Breast epithelium (tissue), 4 donors: ENCODE measurements around the gene EPN2. TPM values are rescaled to one million over a fixed set of nuclear protein-coding genes. Genes with fewer than 3 reads are reported as not detected.
"Not testable (repeated sequence)": the region's sequence is repeated elsewhere in the genome, so short reads cannot be mapped to it uniquely, and the experiment has no call there.

Experiments
- DNase-seq, 2 donors: peaks; one replicate each; pipeline ENCODE4 v3.0.0-alpha.2; 2019; ENCODE audit warnings: low spot score in 2 of 2
- H3K27ac ChIP-seq, 2 donors: fragments of 200-600 bp; sonication (generic) in 1 of 2; one replicate each; pipeline ENCODE4 v1.5.1; 2016 to 2019; ENCODE audit warnings: mild to moderate bottlenecking in 1 of 2
- H3K27me3 ChIP-seq, 2 donors: fragments of 200-600 bp; sonication (generic) in 1 of 2; one replicate each; pipeline versions ENCODE4 v1.5.1 to v1.6.0; 2017 to 2019; ENCODE audit warnings: control low read depth in 1 of 2, mild to moderate bottlenecking in 1 of 2
- H3K36me3 ChIP-seq: fragments of 200-600 bp; one replicate; pipeline ENCODE4 v1.5.1; 2019
- H3K4me1 ChIP-seq, 2 donors: fragments of 200-600 bp; sonication (generic); one replicate each; pipeline ENCODE4 v1.5.1; 2016 to 2019; ENCODE audit warnings: control low read depth in 1 of 2
- H3K4me3 ChIP-seq, 3 donors: fragments of 200-600 bp; sonication (generic); 1 replicate in 2 of 3; 2 replicates in 1 of 3; pipeline ENCODE4 v1.5.1; 2016 to 2019; ENCODE audit warnings: mild to moderate bottlenecking in 3 of 3, moderate library complexity in 2 of 3
- H3K9me3 ChIP-seq, 2 donors: fragments of 200-600 bp; sonication (generic) in 1 of 2; one replicate each; pipeline ENCODE4 v1.5.1; 2016 to 2019; ENCODE audit warnings: control low read depth in 1 of 2
- CTCF ChIP-seq, 3 donors: fragments of 450-650 bp; IDR thresholded peaks; one replicate each; pipeline ENCODE4 v1.5.1; 2016 to 2017; ENCODE audit warnings: antibody characterized with exemption in 3 of 3, mild to moderate bottlenecking in 3 of 3, moderate library complexity in 3 of 3
- POLR2A ChIP-seq: fragments of 450-650 bp; IDR thresholded peaks from one replicate; pipeline ENCODE4 v1.6.1; 2016; ENCODE audit warnings: antibody characterized with exemption, mild to moderate bottlenecking, moderate library complexity
- POLR2AphosphoS5 ChIP-seq, 3 donors: sonication (generic); formaldehyde crosslinking; IDR thresholded peaks; one replicate each; pipeline ENCODE4 v1.6.1; 2017; ENCODE audit warnings: antibody characterized with exemption in 3 of 3
- intact Hi-C: fragments of 100-400 bp; cut with DNase I; formaldehyde crosslinking; loops from one replicate; pipeline ENCODE4 v1.15.1; 2023; ENCODE audit warnings: low total_unique reads
- total RNA-seq, 3 donors: library from RNA; depleted of rRNA; stranded (reverse); fragments of >200 nt; gene quantifications; one replicate each; pipeline ENCODE4 v1.1.0, GENCODE V29; 2016

Gene EPN2
- total RNA-seq, 3 donors from 2014 or later = 26.6 to 36.7 (median 30.6) TPM

DNA sequence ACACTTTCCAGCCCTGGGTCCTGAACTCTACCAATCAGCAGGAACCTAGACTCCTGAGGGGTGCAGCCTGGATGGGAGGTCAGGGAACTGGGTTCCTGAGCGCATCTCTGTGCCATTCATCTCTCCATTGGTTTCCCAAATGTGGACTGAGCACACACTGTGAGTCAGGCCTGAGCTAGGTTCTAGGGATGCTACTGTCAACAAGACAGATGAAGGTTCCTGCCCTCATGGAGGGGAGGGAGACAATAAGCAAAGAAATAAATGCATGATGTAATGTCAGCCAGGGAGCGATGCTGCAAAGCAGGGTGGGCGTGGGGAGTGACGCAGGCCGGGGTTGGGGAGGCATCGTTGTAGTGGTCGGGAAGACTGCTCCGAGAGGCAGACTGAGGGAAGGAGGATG is 17.0 kb upstream of the EPN2 start:
- H3K4me3 ChIP-seq, H3K9me3 ChIP-seq, H3K4me1 ChIP-seq, intact Hi-C loops, H3K36me3 ChIP-seq, H3K27me3 ChIP-seq, H3K27ac ChIP-seq, DNase-seq: not testable (repeated sequence)

- H3K36me3 ChIP-seq, H3K4me1 ChIP-seq, H3K4me3 ChIP-seq, DNase-seq, H3K27me3 ChIP-seq, H3K9me3 ChIP-seq, H3K27ac ChIP-seq, intact Hi-C loops: not testable (repeated sequence)
Measured at GRCh38 chr17:19226610-19227588, 10.3 kb upstream of the EPN2 start.

- H3K4me1 ChIP-seq, H3K27ac ChIP-seq, H3K27me3 ChIP-seq, DNase-seq, H3K4me3 ChIP-seq, H3K36me3 ChIP-seq, H3K9me3 ChIP-seq, intact Hi-C loops: not testable (repeated sequence)
Measured at GRCh38 chr17:19234676-19235075, 2.5 kb upstream of the EPN2 start.

DNA sequence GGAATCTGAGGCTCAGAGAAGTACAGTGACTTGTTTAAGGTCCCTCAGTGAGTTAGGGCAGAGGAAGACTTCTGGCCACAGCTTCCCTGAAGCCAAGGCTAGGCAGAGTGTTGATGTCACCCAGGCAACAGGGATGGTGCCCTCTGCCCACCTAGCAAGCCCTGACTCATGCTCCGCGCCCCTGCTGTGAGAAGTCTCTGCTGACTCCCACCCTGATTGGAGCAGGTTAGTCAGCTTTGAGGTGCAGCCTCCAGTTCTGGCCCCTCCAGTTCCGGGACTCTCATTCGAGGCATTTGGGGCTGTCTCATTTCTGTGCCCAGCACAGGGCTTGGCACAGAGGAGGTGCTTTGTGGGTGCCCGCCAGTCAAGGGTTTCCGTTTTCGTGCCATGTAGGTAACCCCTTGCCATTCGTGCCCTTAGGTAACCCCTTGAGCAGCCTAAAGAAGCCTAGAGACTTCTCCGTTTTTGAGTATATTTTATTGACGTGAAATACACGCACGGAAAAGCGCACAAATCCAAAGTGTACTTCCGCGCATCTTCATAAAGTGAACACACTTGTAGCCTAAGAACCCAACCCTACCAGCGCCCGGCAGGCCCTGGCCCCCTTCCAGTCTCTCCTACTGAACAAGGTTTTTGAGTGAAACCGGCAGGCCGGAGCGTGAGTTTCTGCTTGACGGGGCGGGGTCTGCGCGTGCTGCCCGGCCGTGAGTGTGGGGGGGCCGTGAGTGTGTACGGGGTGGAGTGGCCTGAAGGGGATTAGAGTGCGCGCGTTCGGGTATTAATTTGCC is 621 bp upstream of the EPN2 start:
- DNase-seq, H3K9me3 ChIP-seq, H3K4me1 ChIP-seq, H3K36me3 ChIP-seq, H3K27me3 ChIP-seq, intact Hi-C loops: not testable (repeated sequence)
- peak overlapping the region in 2 of 3 donors; percentile 87 to 100 for H3K4me3 ChIP-seq
- H3K27ac ChIP-seq = peak overlapping the region in 1 of 2 donors; percentile 90

DNA sequence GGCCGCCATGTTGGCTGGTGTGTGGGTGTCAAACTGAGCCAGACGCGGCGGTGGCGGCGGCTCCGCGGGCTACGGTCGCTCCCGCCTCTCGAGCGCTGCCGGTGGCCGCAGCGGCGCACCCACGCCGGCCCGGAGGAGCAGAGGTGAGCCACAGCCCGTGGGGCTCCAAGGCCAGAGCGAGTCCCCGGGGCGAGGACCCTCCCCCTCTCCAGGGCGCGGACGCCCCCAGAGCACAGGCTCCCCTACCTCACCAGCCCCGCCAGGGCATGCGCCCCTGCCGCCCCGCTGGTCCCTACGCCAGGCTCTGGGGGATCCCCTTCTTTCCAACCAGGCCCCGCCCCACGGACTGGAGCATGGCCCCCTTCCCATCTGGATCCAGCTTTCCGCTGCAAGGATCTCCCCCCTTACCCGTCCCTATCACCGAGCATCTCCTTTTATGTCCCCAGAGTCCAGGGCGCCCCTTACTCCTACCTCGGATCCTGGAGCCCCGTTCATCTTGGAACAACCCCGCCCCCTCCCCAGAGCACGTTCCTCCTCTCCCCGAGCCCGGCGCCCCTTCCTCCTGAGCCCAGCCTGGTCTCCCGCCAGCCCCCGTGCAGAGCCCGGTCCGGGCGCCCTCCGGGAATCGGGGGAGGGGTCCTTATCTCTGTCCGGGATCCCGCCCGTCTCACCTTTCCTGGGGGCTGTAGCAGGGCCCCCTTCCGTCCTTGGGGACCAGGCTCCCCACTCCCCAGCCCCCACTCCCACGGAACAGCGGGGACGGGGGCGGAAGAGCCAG is 412 bp downstream of the EPN2 start:
- Histone ChIP-seq H3K4me1 (peaks cover 0 to 11% of the 10 kb centered on the region in 2 donors), H3K27me3 (no peaks in the 10 kb centered on the region), H3K27ac (peak overlapping the region; percentile 90 to 92), H3K4me3 (peak overlapping the region; percentile 87 to 100 (median 97)), H3K36me3 (no peaks in the 10 kb centered on the region), H3K9me3 (no peaks in the 10 kb centered on the region)
- DNase-seq = peak in 1 of 2 donors; percentile 54
- intact Hi-C loops = no loop called here
- no peak for TF ChIP-seq POLR2A
- TF ChIP-seq POLR2AphosphoS5 (IDR thresholded peaks at IDR 0.05) = peak in 2 of 3 donors; percentile 13 to 69
- peak in 1 of 3 donors; percentile 34 for TF ChIP-seq CTCF (IDR thresholded peaks at IDR 0.05)

GRCh38 chr17:19238167-19238505 is 970 bp downstream of the EPN2 start:
- Histone ChIP-seq H3K9me3 (no peaks in the 10 kb centered on the region), H3K36me3 (no peaks in the 10 kb centered on the region), H3K4me1 (peaks cover 0 to 13% of the 10 kb centered on the region in 2 donors), H3K27ac (peak overlapping the region; percentile 90 to 92), H3K4me3 (peak overlapping the region; percentile 87 to 100 (median 97)), H3K27me3 (no peaks in the 10 kb centered on the region)
- TF ChIP-seq CTCF (IDR thresholded peaks at IDR 0.05) (no peak), POLR2A (no peak)
- DNase-seq = peak in 1 of 2 donors; percentile 54
- intact Hi-C loops = no loop called here
